SK-N-SH (cell line): ENCODE data around the gene CHGA.

ENCODE experiments used
- ELF1 ChIP-seq: IDR thresholded peaks from 2 replicates; pipeline ENCODE4 v1.4.0; 2012
- JUND ChIP-seq: IDR thresholded peaks from 2 replicates; pipeline ENCODE4 v1.4.0; 2012
- TF ChIP-seq, protein P1 (sequence below): fragments of 200-600 bp; sonication (generic); IDR thresholded peaks from 2 replicates; pipeline ENCODE4 v1.6.1; 2017; ENCODE audit warnings: antibody characterized with exemption, mild to moderate bottlenecking, moderate library complexity
- TF ChIP-seq, protein P2 (sequence below): IDR thresholded peaks from 2 replicates; pipeline ENCODE4 v1.4.0; 2012; ENCODE audit warnings: low read depth
- TF ChIP-seq, protein P3 (sequence below): IDR thresholded peaks from 2 replicates; pipeline ENCODE4; 2012
- TF ChIP-seq, protein P4 (sequence below): fragments of 150-350 bp; IDR thresholded peaks from 2 replicates; pipeline ENCODE4 v1.6.1; 2017; ENCODE audit warnings: antibody characterized with exemption, low read length, low read depth, borderline replicate concordance

DNA sequence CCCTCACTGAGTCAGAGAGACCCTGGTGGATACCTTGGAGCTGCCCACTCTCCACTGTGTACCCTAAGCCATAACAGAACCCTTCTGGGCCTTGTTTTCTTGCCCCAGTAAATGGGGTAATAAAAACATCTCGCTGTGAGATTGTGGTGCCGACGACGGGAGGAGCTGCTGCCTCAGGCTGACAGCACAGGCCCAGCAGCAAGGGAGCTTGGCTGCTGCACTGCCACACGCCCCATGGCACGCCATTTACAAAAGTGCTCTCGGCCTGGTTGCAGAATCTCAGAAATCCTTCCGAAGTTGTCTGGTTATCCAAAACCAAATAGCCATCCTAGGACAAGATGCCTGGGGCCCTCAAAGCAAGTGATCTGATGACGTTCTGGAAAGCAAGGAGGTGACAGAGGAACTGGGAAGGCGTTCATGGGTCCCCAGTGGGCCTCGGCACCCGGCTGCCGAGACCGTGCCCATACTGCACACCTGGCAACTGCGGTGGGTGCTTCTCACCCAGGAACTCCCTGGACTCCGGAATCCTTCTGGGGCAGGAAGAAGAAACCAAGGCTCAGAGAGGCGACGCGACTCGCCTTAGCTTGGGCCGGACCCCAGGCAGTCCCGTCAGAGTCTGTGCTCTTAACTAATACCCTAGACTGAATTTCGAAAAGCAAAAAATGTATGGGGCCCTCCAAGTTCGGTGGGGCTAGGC lies 26.7 kb downstream of the CHGA start:
- TF ChIP-seq, protein P1, sequence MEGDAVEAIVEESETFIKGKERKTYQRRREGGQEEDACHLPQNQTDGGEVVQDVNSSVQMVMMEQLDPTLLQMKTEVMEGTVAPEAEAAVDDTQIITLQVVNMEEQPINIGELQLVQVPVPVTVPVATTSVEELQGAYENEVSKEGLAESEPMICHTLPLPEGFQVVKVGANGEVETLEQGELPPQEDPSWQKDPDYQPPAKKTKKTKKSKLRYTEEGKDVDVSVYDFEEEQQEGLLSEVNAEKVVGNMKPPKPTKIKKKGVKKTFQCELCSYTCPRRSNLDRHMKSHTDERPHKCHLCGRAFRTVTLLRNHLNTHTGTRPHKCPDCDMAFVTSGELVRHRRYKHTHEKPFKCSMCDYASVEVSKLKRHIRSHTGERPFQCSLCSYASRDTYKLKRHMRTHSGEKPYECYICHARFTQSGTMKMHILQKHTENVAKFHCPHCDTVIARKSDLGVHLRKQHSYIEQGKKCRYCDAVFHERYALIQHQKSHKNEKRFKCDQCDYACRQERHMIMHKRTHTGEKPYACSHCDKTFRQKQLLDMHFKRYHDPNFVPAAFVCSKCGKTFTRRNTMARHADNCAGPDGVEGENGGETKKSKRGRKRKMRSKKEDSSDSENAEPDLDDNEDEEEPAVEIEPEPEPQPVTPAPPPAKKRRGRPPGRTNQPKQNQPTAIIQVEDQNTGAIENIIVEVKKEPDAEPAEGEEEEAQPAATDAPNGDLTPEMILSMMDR, result no peak
- TF ChIP-seq, protein P2, sequence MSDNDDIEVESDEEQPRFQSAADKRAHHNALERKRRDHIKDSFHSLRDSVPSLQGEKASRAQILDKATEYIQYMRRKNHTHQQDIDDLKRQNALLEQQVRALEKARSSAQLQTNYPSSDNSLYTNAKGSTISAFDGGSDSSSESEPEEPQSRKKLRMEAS, result no peak
- TF ChIP-seq, protein P3, sequence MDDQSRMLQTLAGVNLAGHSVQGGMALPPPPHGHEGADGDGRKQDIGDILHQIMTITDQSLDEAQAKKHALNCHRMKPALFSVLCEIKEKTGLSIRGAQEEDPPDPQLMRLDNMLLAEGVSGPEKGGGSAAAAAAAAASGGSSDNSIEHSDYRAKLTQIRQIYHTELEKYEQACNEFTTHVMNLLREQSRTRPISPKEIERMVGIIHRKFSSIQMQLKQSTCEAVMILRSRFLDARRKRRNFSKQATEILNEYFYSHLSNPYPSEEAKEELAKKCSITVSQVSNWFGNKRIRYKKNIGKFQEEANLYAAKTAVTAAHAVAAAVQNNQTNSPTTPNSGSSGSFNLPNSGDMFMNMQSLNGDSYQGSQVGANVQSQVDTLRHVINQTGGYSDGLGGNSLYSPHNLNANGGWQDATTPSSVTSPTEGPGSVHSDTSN, result no peak
- TF ChIP-seq, protein P4, sequence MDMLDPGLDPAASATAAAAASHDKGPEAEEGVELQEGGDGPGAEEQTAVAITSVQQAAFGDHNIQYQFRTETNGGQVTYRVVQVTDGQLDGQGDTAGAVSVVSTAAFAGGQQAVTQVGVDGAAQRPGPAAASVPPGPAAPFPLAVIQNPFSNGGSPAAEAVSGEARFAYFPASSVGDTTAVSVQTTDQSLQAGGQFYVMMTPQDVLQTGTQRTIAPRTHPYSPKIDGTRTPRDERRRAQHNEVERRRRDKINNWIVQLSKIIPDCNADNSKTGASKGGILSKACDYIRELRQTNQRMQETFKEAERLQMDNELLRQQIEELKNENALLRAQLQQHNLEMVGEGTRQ, result no peak
- TF ChIP-seq JUND, result no peak
- TF ChIP-seq ELF1, result no peak
